Measurements from ENCODE around the gene JAML. TPM values are rescaled to one million over a fixed set of nuclear protein-coding genes. Genes with fewer than 3 reads are reported as not detected.

The JAML gene
- total RNA-seq, 1 donor from 2014 or later, result 1.5 TPM

- Mint-ChIP-seq H3K27ac (no peak overlapping the region), H3K4me1 (peaks cover 5% of the 10 kb centered on the region), H3K27me3 (peaks cover 58% of the 10 kb centered on the region), H3K9me3 (no peaks in the 10 kb centered on the region), H3K36me3 (ENCODE audit: low read depth) (no peaks in the 10 kb centered on the region), H3K4me3 (no peak overlapping the region)
- TF ChIP-seq, protein P1, sequence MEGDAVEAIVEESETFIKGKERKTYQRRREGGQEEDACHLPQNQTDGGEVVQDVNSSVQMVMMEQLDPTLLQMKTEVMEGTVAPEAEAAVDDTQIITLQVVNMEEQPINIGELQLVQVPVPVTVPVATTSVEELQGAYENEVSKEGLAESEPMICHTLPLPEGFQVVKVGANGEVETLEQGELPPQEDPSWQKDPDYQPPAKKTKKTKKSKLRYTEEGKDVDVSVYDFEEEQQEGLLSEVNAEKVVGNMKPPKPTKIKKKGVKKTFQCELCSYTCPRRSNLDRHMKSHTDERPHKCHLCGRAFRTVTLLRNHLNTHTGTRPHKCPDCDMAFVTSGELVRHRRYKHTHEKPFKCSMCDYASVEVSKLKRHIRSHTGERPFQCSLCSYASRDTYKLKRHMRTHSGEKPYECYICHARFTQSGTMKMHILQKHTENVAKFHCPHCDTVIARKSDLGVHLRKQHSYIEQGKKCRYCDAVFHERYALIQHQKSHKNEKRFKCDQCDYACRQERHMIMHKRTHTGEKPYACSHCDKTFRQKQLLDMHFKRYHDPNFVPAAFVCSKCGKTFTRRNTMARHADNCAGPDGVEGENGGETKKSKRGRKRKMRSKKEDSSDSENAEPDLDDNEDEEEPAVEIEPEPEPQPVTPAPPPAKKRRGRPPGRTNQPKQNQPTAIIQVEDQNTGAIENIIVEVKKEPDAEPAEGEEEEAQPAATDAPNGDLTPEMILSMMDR (IDR thresholded peaks at IDR 0.05), result no peak
- POLR2A ChIA-PET, result no interaction called here
- ATAC-seq (ENCODE audit: low read depth) (no peak), DNase-seq (no peak)
- CTCF ChIA-PET, result interaction anchor here (1.0 to 1.2 kb wide), 2 partner anchors 23 to 24 kb away, joined by 3 to 4 read pairs; no protein-coding TSS in a partner anchor
- intact Hi-C loops (cut with micrococcal nuclease), result loop anchor here (5.0 kb wide), 1 partner anchor 419 kb away; the partner anchor contains the start of gene IFT46
Measured at GRCh38 chr11:118148240-118148639, 76.6 kb downstream of the JAML start.

- intact Hi-C loops (cut with micrococcal nuclease), result loop anchor here (5.0 kb wide), 1 partner anchor 420 kb away; the partner anchor contains the start of gene IFT46
- no peaks in the 10 kb centered on the region for H3K9me3 Mint-ChIP-seq
- H3K4me3 Mint-ChIP-seq, result peak overlapping the region; percentile 13
- DNase-seq, result no peak
- no peak for ATAC-seq (ENCODE audit: low read depth)
- POLR2A ChIA-PET, result no interaction called here
- H3K27ac Mint-ChIP-seq, result no peak overlapping the region
- TF ChIP-seq, protein P1 (IDR thresholded peaks at IDR 0.05), result no peak
- CTCF ChIA-PET, result interaction anchor here (1.0 kb wide), 1 partner anchor 25 kb away, joined by 3 read pairs; no protein-coding TSS in a partner anchor
- H3K4me1 Mint-ChIP-seq, result peaks cover 5% of the 10 kb centered on the region
- peaks cover 66% of the 10 kb centered on the region for H3K27me3 Mint-ChIP-seq
- no peaks in the 10 kb centered on the region for H3K36me3 Mint-ChIP-seq (ENCODE audit: low read depth)
Measured at GRCh38 chr11:118147502-118147901, 77.3 kb downstream of the JAML start.

DNA sequence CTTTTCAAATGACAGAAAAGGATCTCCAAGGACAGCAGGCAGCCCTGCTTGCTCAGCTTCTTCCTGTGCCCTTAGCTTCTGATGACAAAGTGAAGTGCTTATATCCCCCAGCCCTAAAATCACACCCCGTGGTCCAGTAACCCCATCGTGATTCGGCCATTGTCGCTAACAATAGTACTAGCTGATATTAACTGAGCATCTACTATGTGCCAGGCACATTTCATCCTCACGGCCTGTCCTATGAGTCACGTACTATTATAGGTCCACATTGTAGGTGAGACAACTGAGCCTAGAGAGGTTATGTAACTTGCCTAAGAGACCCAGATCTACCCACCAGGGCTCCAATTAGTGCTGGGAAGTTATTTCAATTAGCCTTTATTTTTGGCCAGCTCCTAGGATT lies 78.3 kb downstream of the JAML start:
- no peak for ATAC-seq (ENCODE audit: low read depth)
- peaks cover 72% of the 10 kb centered on the region for H3K27me3 Mint-ChIP-seq
- peaks cover 5% of the 10 kb centered on the region for H3K4me1 Mint-ChIP-seq
- peak overlapping the region; percentile 76 for H3K4me3 Mint-ChIP-seq
- ChIA-PET POLR2A (no interaction called here), CTCF (interaction anchor here (1.3 to 5.1 kb wide), 2 partner anchors 24 to 342 kb away, joined by 4 to 46 read pairs; no protein-coding TSS in a partner anchor)
- TF ChIP-seq, protein P1 (IDR thresholded peaks at IDR 0.05), result no peak
- intact Hi-C loops (cut with micrococcal nuclease), result loop anchor here (5.0 kb wide), 1 partner anchor 421 kb away; the partner anchor contains the start of gene IFT46
- no peak for DNase-seq
- no peaks in the 10 kb centered on the region for H3K36me3 Mint-ChIP-seq (ENCODE audit: low read depth)
- H3K27ac Mint-ChIP-seq, result no peak overlapping the region
- no peaks in the 10 kb centered on the region for H3K9me3 Mint-ChIP-seq

- intact Hi-C loops (cut with micrococcal nuclease), result loop anchor here (1.0 to 5.0 kb wide), 9 partner anchors 26 to 545 kb away; partner anchors contain the start of genes IFT46 and UBE4A
- DNase-seq, result peak; percentile 74
- TF ChIP-seq, protein P1 (IDR thresholded peaks at IDR 0.05), result no peak
- Mint-ChIP-seq H3K27ac (no peak overlapping the region), H3K4me1 (peaks cover 5% of the 10 kb centered on the region), H3K27me3 (peaks cover 68% of the 10 kb centered on the region), H3K4me3 (peak overlapping the region; percentile 82), H3K36me3 (ENCODE audit: low read depth) (no peaks in the 10 kb centered on the region), H3K9me3 (no peaks in the 10 kb centered on the region)
- peak; percentile 99 for ATAC-seq (ENCODE audit: low read depth)
- POLR2A ChIA-PET, result no interaction called here
- CTCF ChIA-PET, result interaction anchor here (1.3 to 5.1 kb wide), 5 partner anchors 25 to 464 kb away, joined by 4 to 46 read pairs (median 4); no protein-coding TSS in a partner anchor
Measured at GRCh38 chr11:118145285-118146227, 79.3 kb downstream of the JAML start.
